DND-41 (cell line): ENCODE measurements around the gene FARP1.

Experiments used
- ATAC-seq: fragments of 200-7000 bp; cut with Tn5 transposase; 3 replicates; pipeline ENCODE4 v1.9.1; 2021; ENCODE audit warnings: low read depth; ENCODE audit not compliant: insufficient read depth
- DNase-seq: peaks from one replicate; pipeline ENCODE4 v3.0.0-alpha.2; 2020
- H2AFZ ChIP-seq: 2 replicates; pipeline ENCODE4 v1.6.0; 2012; ENCODE audit warnings: low read depth, low read length
- H3K27ac ChIP-seq: 2 replicates; pipeline ENCODE4 v1.5.1; 2012; ENCODE audit warnings: low read length, inconsistent platforms
- H3K27me3 ChIP-seq: fragments of 200-600 bp; sonication (generic); 2 replicates; pipeline ENCODE4 v1.6.0; 2012; ENCODE audit warnings: low read length, mild to moderate bottlenecking, inconsistent platforms; ENCODE audit not compliant: insufficient read depth, poor library complexity
- H3K36me3 ChIP-seq: 2 replicates; pipeline ENCODE4 v1.5.1; 2012; ENCODE audit warnings: low read length, inconsistent platforms; ENCODE audit not compliant: insufficient read depth
- H3K4me1 ChIP-seq: 2 replicates; pipeline ENCODE4 v1.5.1; 2012; ENCODE audit warnings: mild to moderate bottlenecking, low read length; ENCODE audit not compliant: insufficient read depth
- H3K4me2 ChIP-seq: 2 replicates; pipeline ENCODE4 v1.6.0; 2012; ENCODE audit warnings: mild to moderate bottlenecking, moderate library complexity, low read length, inconsistent platforms; ENCODE audit not compliant: insufficient read depth
- H3K4me3 ChIP-seq, 2 experiments: fragments of 200-600 bp in 1 of 2; shearing (Covaris generic) in 1 of 2; 2 replicates each; pipeline ENCODE4 v1.5.1; 2012 to 2016; ENCODE audit warnings: inconsistent platforms in 2 of 2, low read length in 2 of 2, mild to moderate bottlenecking in 2 of 2, low read depth in 1 of 2, moderate library complexity in 1 of 2
- H3K79me2 ChIP-seq: 2 replicates; pipeline ENCODE4 v1.6.0; 2012; ENCODE audit warnings: low read length, inconsistent platforms; ENCODE audit not compliant: insufficient read depth
- H3K9ac ChIP-seq: 2 replicates; pipeline ENCODE4 v1.6.0; 2012; ENCODE audit warnings: low read depth, mild to moderate bottlenecking, inconsistent platforms, low read length, moderate library complexity
- H3K9me3 ChIP-seq: 2 replicates; pipeline ENCODE4 v1.5.1; 2012; ENCODE audit warnings: low read length, moderate library complexity, mild to moderate bottlenecking, inconsistent platforms; ENCODE audit not compliant: insufficient read depth, severe bottlenecking
- H4K20me1 ChIP-seq: 2 replicates; pipeline ENCODE4 v1.6.0; 2012; ENCODE audit warnings: low read length; ENCODE audit not compliant: insufficient read depth
- EZH2 ChIP-seq: IDR thresholded peaks from 3 replicates; pipeline ENCODE4 v1.6.1; 2012; ENCODE audit warnings: borderline replicate concordance, low read depth, mild to moderate bottlenecking, moderate library complexity, low read length, inconsistent platforms; ENCODE audit not compliant: severe bottlenecking
- TF ChIP-seq, protein P1 (sequence below): IDR thresholded peaks from 2 replicates; pipeline ENCODE4 v1.5.1; 2012; ENCODE audit warnings: borderline replicate concordance, low read length, moderate library complexity, mild to moderate bottlenecking; ENCODE audit not compliant: poor library complexity, severe bottlenecking; ENCODE audit errors: extremely low read depth

The FARP1 gene

DNA sequence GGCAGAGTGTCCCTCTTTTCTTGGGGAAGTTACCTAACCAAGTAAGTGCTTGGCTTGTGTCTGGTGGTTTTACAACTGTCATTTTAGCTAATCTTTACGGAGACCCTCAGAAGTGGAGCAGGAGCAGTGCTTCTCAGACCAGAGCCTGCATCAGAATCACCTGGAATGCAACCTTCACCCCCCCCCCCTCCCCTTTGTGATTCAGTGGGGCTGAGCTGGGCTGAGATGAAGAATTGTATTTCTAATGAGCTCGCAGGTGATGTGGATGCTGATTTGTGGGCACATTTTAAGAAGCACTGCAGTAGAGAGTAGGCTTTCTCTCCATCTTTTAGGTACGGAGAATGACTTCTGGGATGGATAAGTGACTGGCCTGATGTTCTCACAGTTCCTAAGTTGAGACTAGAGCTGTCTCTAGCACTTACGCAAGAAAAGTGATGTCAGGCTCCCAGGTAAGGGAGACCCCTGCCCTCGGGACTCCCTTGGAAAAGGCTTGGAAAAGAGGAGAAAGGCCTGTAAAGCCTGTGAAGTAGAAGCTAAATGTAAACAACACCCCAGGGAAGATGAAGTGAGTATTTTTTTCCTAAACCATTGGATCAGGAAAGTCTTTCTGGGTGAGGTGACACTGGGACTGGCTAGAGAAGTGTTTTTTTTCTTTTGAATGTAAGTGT, 57.5 kb downstream of the FARP1 start:
- Histone ChIP-seq H3K9me3 (no peaks in the 10 kb centered on the region), H3K79me2 (no peaks in the 10 kb centered on the region), H3K4me3 (no peak overlapping the region), H2AFZ (no peak overlapping the region), H3K36me3 (no peaks in the 10 kb centered on the region), H3K27me3 (no peaks in the 10 kb centered on the region), H3K4me1 (peaks cover 10% of the 10 kb centered on the region), H3K27ac (no peak overlapping the region), H4K20me1 (no peaks in the 10 kb centered on the region), H3K9ac (no peak overlapping the region), H3K4me2 (no peak overlapping the region)
- ATAC-seq (no peak), DNase-seq (no peak)
- TF ChIP-seq EZH2: no peak
- TF ChIP-seq, protein P1, sequence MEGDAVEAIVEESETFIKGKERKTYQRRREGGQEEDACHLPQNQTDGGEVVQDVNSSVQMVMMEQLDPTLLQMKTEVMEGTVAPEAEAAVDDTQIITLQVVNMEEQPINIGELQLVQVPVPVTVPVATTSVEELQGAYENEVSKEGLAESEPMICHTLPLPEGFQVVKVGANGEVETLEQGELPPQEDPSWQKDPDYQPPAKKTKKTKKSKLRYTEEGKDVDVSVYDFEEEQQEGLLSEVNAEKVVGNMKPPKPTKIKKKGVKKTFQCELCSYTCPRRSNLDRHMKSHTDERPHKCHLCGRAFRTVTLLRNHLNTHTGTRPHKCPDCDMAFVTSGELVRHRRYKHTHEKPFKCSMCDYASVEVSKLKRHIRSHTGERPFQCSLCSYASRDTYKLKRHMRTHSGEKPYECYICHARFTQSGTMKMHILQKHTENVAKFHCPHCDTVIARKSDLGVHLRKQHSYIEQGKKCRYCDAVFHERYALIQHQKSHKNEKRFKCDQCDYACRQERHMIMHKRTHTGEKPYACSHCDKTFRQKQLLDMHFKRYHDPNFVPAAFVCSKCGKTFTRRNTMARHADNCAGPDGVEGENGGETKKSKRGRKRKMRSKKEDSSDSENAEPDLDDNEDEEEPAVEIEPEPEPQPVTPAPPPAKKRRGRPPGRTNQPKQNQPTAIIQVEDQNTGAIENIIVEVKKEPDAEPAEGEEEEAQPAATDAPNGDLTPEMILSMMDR: no peak

DNA sequence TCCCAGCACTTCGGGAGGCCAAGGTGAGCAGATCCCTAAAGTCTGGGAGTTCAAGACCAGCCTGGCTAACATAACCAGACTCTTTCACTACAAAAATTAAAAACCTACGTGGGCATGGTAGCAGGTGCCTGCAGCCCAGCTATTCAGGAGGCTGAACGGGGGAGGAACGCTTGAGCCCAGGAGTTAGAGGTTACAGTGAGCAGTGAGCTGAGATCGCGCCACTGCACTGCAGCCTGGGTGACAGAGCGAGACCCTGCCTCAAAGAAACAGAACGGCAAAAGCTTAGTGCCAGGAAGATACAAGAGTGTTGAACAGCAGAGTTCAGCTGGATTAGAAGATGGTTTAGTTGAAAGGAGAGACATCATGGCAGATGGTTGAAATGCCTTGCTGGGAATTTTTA, 58.3 kb downstream of the FARP1 start:
- H3K4me3 ChIP-seq: no peak overlapping the region
- no peak overlapping the region for H3K9ac ChIP-seq
- no peaks in the 10 kb centered on the region for H3K79me2 ChIP-seq
- no peaks in the 10 kb centered on the region for H4K20me1 ChIP-seq
- no peaks in the 10 kb centered on the region for H3K27me3 ChIP-seq
- H3K4me2 ChIP-seq: no peak overlapping the region
- ATAC-seq (no peak), DNase-seq (no peak)
- H3K27ac ChIP-seq: no peak overlapping the region
- TF ChIP-seq EZH2: no peak
- TF ChIP-seq, protein P1: no peak
- H3K4me1 ChIP-seq: peaks cover 10% of the 10 kb centered on the region
- peaks cover 2% of the 10 kb centered on the region for H3K9me3 ChIP-seq
- no peak overlapping the region for H2AFZ ChIP-seq
- H3K36me3 ChIP-seq: no peaks in the 10 kb centered on the region

DNA sequence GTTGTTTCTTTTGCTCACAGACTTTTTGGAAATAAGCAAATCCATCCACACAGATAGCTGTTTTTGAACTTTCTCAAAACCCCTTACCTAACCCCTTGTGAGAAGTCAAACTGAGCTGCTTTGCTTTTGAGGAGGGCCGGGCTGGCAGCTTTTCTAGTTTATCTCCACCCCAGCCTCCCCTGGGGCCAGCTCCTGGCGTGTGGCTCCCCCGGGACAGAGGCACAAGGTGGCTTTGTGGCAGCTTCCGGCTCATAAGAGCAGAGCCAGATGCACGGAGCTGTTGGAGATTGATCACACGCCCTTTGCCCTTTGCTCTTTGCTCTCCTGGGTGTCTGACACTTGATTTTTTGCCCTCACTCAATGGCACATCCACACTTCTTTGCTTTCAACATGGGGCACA, 59.1 kb downstream of the FARP1 start:
- H3K4me2 ChIP-seq: no peak overlapping the region

More for the DNA sequence above, 59.1 kb downstream of the FARP1 start:
- Histone ChIP-seq H3K4me1 (peaks cover 10% of the 10 kb centered on the region), H3K36me3 (no peaks in the 10 kb centered on the region), H3K79me2 (no peaks in the 10 kb centered on the region), H2AFZ (0 out of 2 replicates have a peak overlapping the region, but pooled peaks have one; percentile 11), H3K27ac (no peak overlapping the region), H3K9ac (no peak overlapping the region), H3K27me3 (no peaks in the 10 kb centered on the region), H3K9me3 (peaks cover 2% of the 10 kb centered on the region), H3K4me3 (no peak overlapping the region), H4K20me1 (no peaks in the 10 kb centered on the region)
- TF ChIP-seq, protein P1: no peak
- ATAC-seq: peak; percentile 91
- peak; percentile 64 for DNase-seq
